Measurements from ENCODE around the gene PHACTR1.

- no peak for TF ChIP-seq CTCF (conservative IDR thresholded peaks at IDR 0.05; ENCODE audit: low read depth, low read length)
- no peak for TF ChIP-seq EZH2 (IDR thresholded peaks at IDR 0.05; ENCODE audit: low read length, unreplicated experiment)
These were observed 479.2 kb downstream of the PHACTR1 start for GRCh38 chr6:13195803-13196202.

Data from PC-3 (cell line).